Keratinocyte (primary cell): ENCODE results near the gene IL31. TPM values are rescaled to one million over a fixed set of nuclear protein-coding genes. Genes with fewer than 3 reads are reported as not detected.

ENCODE experiments used
- DNase-seq: peaks from one replicate; pipeline ENCODE4 v3.0.0-alpha.2; 2011; ENCODE audit warnings: low read depth, missing footprints, low spot score
- FAIRE-seq: peaks from 2 replicates; lab custom pipeline; 2011; peaks lifted over from hg19 to GRCh38; lab: Jason Lieb, UNC
- H2AFZ ChIP-seq: 2 replicates; pipeline ENCODE4 v1.6.0; 2012; ENCODE audit warnings: low read length, control low read depth, inconsistent platforms; ENCODE audit not compliant: control insufficient read depth
- H3K27ac ChIP-seq: 2 replicates; pipeline ENCODE4 v1.5.1; 2011; ENCODE audit warnings: low read length; ENCODE audit not compliant: control insufficient read depth, insufficient read depth
- H3K27me3 ChIP-seq: 3 replicates; pipeline ENCODE4 v1.6.0; 2011; ENCODE audit warnings: low read length; ENCODE audit not compliant: control insufficient read depth, insufficient read depth; ENCODE audit errors: extremely low read depth
- H3K36me3 ChIP-seq, 2 experiments: 2 replicates in 1 of 2; 3 replicates in 1 of 2; pipeline ENCODE4 v1.5.1; 2011; ENCODE audit warnings: low read length in 2 of 2, mild to moderate bottlenecking in 1 of 2; ENCODE audit not compliant: control insufficient read depth in 2 of 2, insufficient read depth in 2 of 2; ENCODE audit errors: extremely low read depth in 1 of 2
- H3K4me1 ChIP-seq: 3 replicates; pipeline ENCODE4 v1.5.1; 2011; ENCODE audit warnings: low read length; ENCODE audit not compliant: control insufficient read depth, insufficient read depth; ENCODE audit errors: extremely low read depth
- H3K4me2 ChIP-seq: 3 replicates; pipeline ENCODE4 v1.6.0; 2011; ENCODE audit warnings: low read depth, low read length; ENCODE audit not compliant: control insufficient read depth, insufficient read depth; ENCODE audit errors: extremely low read depth
- H3K4me3 ChIP-seq, 3 experiments: fragments of 200-600 bp in 1 of 3; sonication (generic) in 1 of 3; 2 replicates in 2 of 3; 3 replicates in 1 of 3; pipeline ENCODE4 v1.5.1; 2011 to 2016; ENCODE audit warnings: low read length in 3 of 3, mild to moderate bottlenecking in 3 of 3, control low read depth in 2 of 3, inconsistent platforms in 1 of 3, low read depth in 1 of 3, mixed read lengths in 1 of 3, mixed run types in 1 of 3, moderate library complexity in 1 of 3; ENCODE audit not compliant: control insufficient read depth in 2 of 3, insufficient read depth in 2 of 3; ENCODE audit errors: extremely low read depth in 1 of 3
- H3K79me2 ChIP-seq: 2 replicates; pipeline ENCODE4 v1.6.0; 2012; ENCODE audit warnings: low read length; ENCODE audit not compliant: control insufficient read depth, insufficient read depth
- H3K9ac ChIP-seq: 3 replicates; pipeline ENCODE4 v1.6.0; 2011; ENCODE audit warnings: low read length; ENCODE audit not compliant: control insufficient read depth, insufficient read depth; ENCODE audit errors: extremely low read depth
- H3K9me1 ChIP-seq: 3 replicates; pipeline ENCODE4 v1.6.0; 2011; ENCODE audit warnings: low read length; ENCODE audit not compliant: control insufficient read depth, insufficient read depth; ENCODE audit errors: extremely low read depth
- H3K9me3 ChIP-seq: 2 replicates; pipeline ENCODE4 v1.5.1; 2012; ENCODE audit warnings: low read depth, low read length; ENCODE audit not compliant: control insufficient read depth
- H4K20me1 ChIP-seq: 3 replicates; pipeline ENCODE4 v1.6.0; 2011; ENCODE audit warnings: low read length; ENCODE audit not compliant: control insufficient read depth, insufficient read depth; ENCODE audit errors: extremely low read depth
- CTCF ChIP-seq, 3 experiments: IDR thresholded peaks in 1 of 3; conservative IDR thresholded peaks in 1 of 3; optimal IDR thresholded peaks in 1 of 3; 2 replicates in 2 of 3; 3 replicates in 1 of 3; pipeline versions ENCODE3 to v1.5.1; 2011; ENCODE audit warnings: low read length in 3 of 3, mild to moderate bottlenecking in 3 of 3, moderate library complexity in 2 of 3, control low read depth in 1 of 3, inconsistent platforms in 1 of 3; ENCODE audit not compliant: insufficient read depth in 2 of 3; ENCODE audit errors: extremely low read depth in 1 of 3
- EZH2 ChIP-seq: IDR thresholded peaks from one replicate; pipeline ENCODE4 v1.6.1; 2012; ENCODE audit warnings: inconsistent platforms, mild to moderate bottlenecking, low read length, moderate library complexity
- dilution Hi-C: fragments of 300-500 bp; cut with MboI; formaldehyde crosslinking; loops from one replicate; pipeline ENCODE4 v1.7.0; 2020; ENCODE audit warnings: low sequenced_read_pairs; ENCODE audit not compliant: extremely low pct_ligation_motif_present
- polyA plus RNA-seq, 5 experiments: library from polyadenylated mRNA; depleted of rRNA in 3 of 5; stranded (reverse) in 3 of 5; stranded (forward) in 1 of 5; unstranded in 1 of 5; fragments of >200 nt; gene quantifications; 1 replicate in 1 of 5; 2 replicates in 3 of 5; 3 replicates in 1 of 5; pipeline versions ENCODE4 v1.2.1 to v1.2.3, GENCODE V29; 2011 to 2012; ENCODE audit warnings: missing spikeins in 2 of 5, low read depth in 1 of 5, low replicate concordance in 1 of 5

Gene IL31
- polyA plus RNA-seq, 1 donor (not counting 4 experiments of a cell fraction or from before 2014, with no cell fraction given) = not detected

- FAIRE-seq (no peak), DNase-seq (no peak)
- TF ChIP-seq CTCF (optimal IDR thresholded peaks at IDR 0.05 in 1 of 3, IDR thresholded peaks at IDR 0.05 in 1 of 3, conservative IDR thresholded peaks at IDR 0.05 in 1 of 3; ENCODE audit: extremely low read depth in 1 of 3, insufficient read depth in 2 of 3, low read length in 3 of 3) = no peak
- no peak for TF ChIP-seq EZH2
- no peaks in the 10 kb centered on the region for H3K27me3 ChIP-seq
- peaks cover 12% of the 10 kb centered on the region for H3K4me1 ChIP-seq
- no peak overlapping the region for H3K9ac ChIP-seq
- no peak overlapping the region for H3K27ac ChIP-seq
- no peak overlapping the region for H3K4me3 ChIP-seq
- dilution Hi-C loops = no loop called here
- H3K9me3 ChIP-seq = no peaks in the 10 kb centered on the region
- no peak overlapping the region for H3K4me2 ChIP-seq
- no peaks in the 10 kb centered on the region for H3K36me3 ChIP-seq
- H3K9me1 ChIP-seq = no peaks in the 10 kb centered on the region
- H2AFZ ChIP-seq = no peak overlapping the region
- H3K79me2 ChIP-seq = no peaks in the 10 kb centered on the region
- H4K20me1 ChIP-seq = no peaks in the 10 kb centered on the region
These were observed 11.1 kb upstream of the IL31 start for GRCh38 chr12:122185079-122185478.

GRCh38 chr12:122184517-122184916 is 10.5 kb upstream of the IL31 start:
- Histone ChIP-seq H3K36me3 (no peaks in the 10 kb centered on the region), H3K9me1 (no peaks in the 10 kb centered on the region), H3K4me2 (no peak overlapping the region), H3K79me2 (no peaks in the 10 kb centered on the region), H3K27ac (no peak overlapping the region), H2AFZ (no peak overlapping the region), H3K9me3 (no peaks in the 10 kb centered on the region), H3K4me1 (peaks cover 12% of the 10 kb centered on the region), H3K27me3 (no peaks in the 10 kb centered on the region), H3K9ac (no peak overlapping the region), H3K4me3 (no peak overlapping the region), H4K20me1 (no peaks in the 10 kb centered on the region)
- FAIRE-seq = no peak
- TF ChIP-seq CTCF (optimal IDR thresholded peaks at IDR 0.05 in 1 of 3, IDR thresholded peaks at IDR 0.05 in 1 of 3, conservative IDR thresholded peaks at IDR 0.05 in 1 of 3; ENCODE audit: extremely low read depth in 1 of 3, insufficient read depth in 2 of 3, low read length in 3 of 3) = no peak
- TF ChIP-seq EZH2 = no peak
- dilution Hi-C loops = no loop called here
- DNase-seq = no peak
